H1 (cell line): ENCODE results near the gene TLCD3A. TPM values are rescaled to one million over a fixed set of nuclear protein-coding genes. Genes with fewer than 3 reads are reported as not detected.

Experiments
- CTCF ChIA-PET: fragments of 300-600 bp; sonication (Branson Sonifier 250); formaldehyde crosslinking; loops from one replicate; lab custom pipeline; 2021; ENCODE audit not compliant: partially characterized antibody; lab: Charles Lee
- POLR2A ChIA-PET: fragments of 300-600 bp; sonication (Branson Sonifier 250); formaldehyde crosslinking; loops from one replicate; lab custom pipeline; 2021; ENCODE audit warnings: inconsistent platforms; ENCODE audit not compliant: partially characterized antibody; lab: Charles Lee
- DNase-seq, 2 experiments: peaks; one replicate each; pipeline versions ENCODE4 v3.0.0 to v3.0.0-alpha.2; 2010 to 2022; ENCODE audit warnings: low spot score in 2 of 2, low read depth in 1 of 2, mixed read lengths in 1 of 2
- FAIRE-seq: peaks from 2 replicates; lab custom pipeline; 2011; peaks lifted over from hg19 to GRCh38; lab: Jason Lieb, UNC
- H2AFZ ChIP-seq: 2 replicates; pipeline ENCODE4 v1.8.1; 2012; ENCODE audit warnings: low read length, inconsistent platforms
- H2AK5ac ChIP-seq: 2 replicates; pipeline ENCODE4 v1.6.1; 2013; ENCODE audit warnings: low read depth, low read length
- H2BK120ac ChIP-seq: replicated peaks from 2 replicates; pipeline ENCODE3; 2013; ENCODE audit warnings: low read depth, low read length, inconsistent platforms
- H2BK12ac ChIP-seq: 2 replicates; pipeline ENCODE4 v1.6.1; 2013; ENCODE audit warnings: low read depth, low read length
- H2BK15ac ChIP-seq: 2 replicates; pipeline ENCODE4 v1.6.1; 2013; ENCODE audit warnings: low read length
- H2BK20ac ChIP-seq: 2 replicates; pipeline ENCODE4 v1.6.1; 2013; ENCODE audit warnings: low read length
- H2BK5ac ChIP-seq: 2 replicates; pipeline ENCODE4 v1.6.1; 2013; ENCODE audit warnings: low read depth, low read length
- H3K14ac ChIP-seq: 2 replicates; pipeline ENCODE4 v1.6.1; 2013; ENCODE audit warnings: inconsistent platforms; ENCODE audit not compliant: insufficient read length
- H3K18ac ChIP-seq: 2 replicates; pipeline ENCODE4 v1.6.1; 2013; ENCODE audit warnings: low read length; ENCODE audit errors: extremely low read depth
- H3K23ac ChIP-seq: 2 replicates; pipeline ENCODE4 v1.6.1; 2013; ENCODE audit warnings: inconsistent platforms; ENCODE audit not compliant: insufficient read length
- H3K23me2 ChIP-seq: 2 replicates; pipeline ENCODE4 v1.6.1; 2013; ENCODE audit warnings: low read depth, low read length
- H3K27ac ChIP-seq: 2 replicates; pipeline ENCODE4 v1.6.1; 2011; ENCODE audit warnings: low read depth, low read length, inconsistent platforms
- H3K27me3 ChIP-seq, 4 experiments: replicated peaks in 1 of 4; 1 replicate in 1 of 4; 2 replicates in 3 of 4; pipeline versions ENCODE4 v1.6.1 to v1.8.1; 2011 to 2013; ENCODE audit warnings: low read length in 3 of 4, mild to moderate bottlenecking in 3 of 4, inconsistent platforms in 2 of 4, mixed read lengths in 2 of 4, moderate library complexity in 1 of 4; ENCODE audit not compliant: control insufficient read depth in 3 of 4, insufficient read depth in 3 of 4; ENCODE audit errors: extremely low read depth in 1 of 4
- H3K36me3 ChIP-seq, 4 experiments: 2 replicates each; pipeline versions ENCODE4 v1.6.1 to v1.8.1; 2011 to 2013; ENCODE audit warnings: mild to moderate bottlenecking in 4 of 4, low read length in 3 of 4, moderate library complexity in 2 of 4, control low read depth in 1 of 4, inconsistent platforms in 1 of 4; ENCODE audit not compliant: insufficient read depth in 4 of 4, control insufficient read depth in 2 of 4
- H3K4ac ChIP-seq: replicated peaks from 2 replicates; pipeline ENCODE3; 2013; ENCODE audit warnings: low read length, low read depth, mixed read lengths, inconsistent platforms; ENCODE audit not compliant: insufficient read length
- H3K4me1 ChIP-seq, 4 experiments: replicated peaks in 1 of 4; 1 replicate in 1 of 4; 2 replicates in 3 of 4; pipeline versions ENCODE4 v1.6.1 to v1.8.1; 2011 to 2013; ENCODE audit warnings: low read length in 3 of 4, inconsistent platforms in 2 of 4, mixed read lengths in 1 of 4; ENCODE audit not compliant: insufficient read depth in 4 of 4, control insufficient read depth in 3 of 4
- H3K4me2 ChIP-seq, 2 experiments: 2 replicates each; pipeline versions ENCODE4 v1.6.1 to v1.8.1; 2011 to 2013; ENCODE audit warnings: low read depth in 2 of 2, low read length in 2 of 2, control low read depth in 1 of 2, inconsistent platforms in 1 of 2, mild to moderate bottlenecking in 1 of 2; ENCODE audit not compliant: insufficient read depth in 1 of 2
- H3K4me3 ChIP-seq, 4 experiments: fragments of 200-600, 300-600 bp in 1 of 4; sonication (generic), shearing (Covaris generic), sonication (Bioruptor Twin) in 1 of 4; 2 replicates each; pipeline versions ENCODE4 v1.5.1 to v1.8.1; 2011 to 2016; ENCODE audit warnings: low read length in 4 of 4, low read depth in 3 of 4, control low read depth in 2 of 4, inconsistent platforms in 2 of 4, mild to moderate bottlenecking in 2 of 4, mixed read lengths in 1 of 4, moderate library complexity in 1 of 4; ENCODE audit not compliant: insufficient read depth in 2 of 4; ENCODE audit errors: extremely low read depth in 1 of 4
- H3K56ac ChIP-seq: replicated peaks from 2 replicates; pipeline ENCODE3; 2013; ENCODE audit warnings: low read depth, mild to moderate bottlenecking, mixed read lengths, low read length, inconsistent platforms; ENCODE audit not compliant: insufficient read length
- H3K79me1 ChIP-seq: 2 replicates; pipeline ENCODE4 v1.6.1; 2013; ENCODE audit warnings: low read depth, low read length, control low read depth
- H3K79me2 ChIP-seq, 2 experiments: 2 replicates each; pipeline versions ENCODE4 v1.6.1 to v1.8.1; 2012 to 2013; ENCODE audit warnings: low read length in 2 of 2, mild to moderate bottlenecking in 2 of 2, inconsistent platforms in 1 of 2; ENCODE audit not compliant: insufficient read depth in 2 of 2, control insufficient read depth in 1 of 2
- H3K9ac ChIP-seq, 4 experiments: replicated peaks in 1 of 4; 1 replicate in 1 of 4; 2 replicates in 3 of 4; pipeline versions ENCODE4 v1.6.1 to v1.8.1; 2011 to 2013; ENCODE audit warnings: low read depth in 3 of 4, low read length in 3 of 4, control low read depth in 2 of 4, mild to moderate bottlenecking in 2 of 4, moderate library complexity in 2 of 4, inconsistent platforms in 1 of 4; ENCODE audit errors: extremely low read depth in 1 of 4
- H3K9me3 ChIP-seq, 2 experiments: 2 replicates each; pipeline versions ENCODE4 v1.6.1 to v1.8.1; 2012 to 2013; ENCODE audit warnings: mild to moderate bottlenecking in 2 of 2, moderate library complexity in 2 of 2, control low read depth in 1 of 2, inconsistent platforms in 1 of 2, low read depth in 1 of 2, low read length in 1 of 2, mixed read lengths in 1 of 2; ENCODE audit not compliant: insufficient read depth in 2 of 2
- H4K20me1 ChIP-seq, 2 experiments: replicated peaks in 1 of 2; 2 replicates each; pipeline versions ENCODE3 to v1.8.1; 2011 to 2013; ENCODE audit warnings: inconsistent platforms in 2 of 2, low read length in 2 of 2, mild to moderate bottlenecking in 1 of 2; ENCODE audit not compliant: insufficient read depth in 2 of 2, control insufficient read depth in 1 of 2
- H4K5ac ChIP-seq: 2 replicates; pipeline ENCODE4 v1.6.1; 2013; ENCODE audit warnings: low read length, low read depth, mixed read lengths, inconsistent platforms; ENCODE audit not compliant: insufficient read length
- H4K8ac ChIP-seq: 2 replicates; pipeline ENCODE4 v1.8.0; 2013; ENCODE audit warnings: mild to moderate bottlenecking, moderate library complexity, low read length, inconsistent platforms; ENCODE audit not compliant: insufficient read depth; ENCODE audit errors: extremely low read depth
- H4K91ac ChIP-seq: replicated peaks from 2 replicates; pipeline ENCODE3; 2013; ENCODE audit warnings: low read length, mixed read lengths, inconsistent platforms; ENCODE audit not compliant: insufficient read length
- ATF3 ChIP-seq: IDR thresholded peaks from 2 replicates; pipeline ENCODE4 v1.6.1; 2011; ENCODE audit warnings: low read depth, mild to moderate bottlenecking, low read length; ENCODE audit not compliant: insufficient read depth
- CBX5 ChIP-seq: fragments of 300-800, 300-1000 bp; sonication (generic); IDR thresholded peaks from 2 replicates; pipeline ENCODE4 v1.7.1; 2016; ENCODE audit warnings: antibody characterized with exemption, low read length, low read depth
- CHD2 ChIP-seq: IDR thresholded peaks from 2 replicates; pipeline ENCODE4 v1.6.1; 2012; ENCODE audit warnings: low read length, improper control_type of control experiment
- EP300 ChIP-seq, 2 experiments: IDR thresholded peaks; 1 replicate in 1 of 2; 2 replicates in 1 of 2; pipeline ENCODE4 v1.6.1; 2011 to 2012; ENCODE audit warnings: low read depth in 2 of 2, low read length in 2 of 2, mild to moderate bottlenecking in 2 of 2, borderline replicate concordance in 1 of 2, inconsistent platforms in 1 of 2, moderate library complexity in 1 of 2
- HDAC2 ChIP-seq, 2 experiments: fragments of 300-600 bp in 1 of 2; sonication (generic) in 1 of 2; IDR thresholded peaks; 2 replicates each; pipeline ENCODE4 v1.6.1; 2011 to 2012; ENCODE audit warnings: low read depth in 2 of 2, low read length in 2 of 2, mild to moderate bottlenecking in 2 of 2, moderate library complexity in 2 of 2, borderline replicate concordance in 1 of 2, inconsistent platforms in 1 of 2
- JUN ChIP-seq: IDR thresholded peaks from 2 replicates; pipeline ENCODE4 v1.6.1; 2011; ENCODE audit warnings: low read depth, mild to moderate bottlenecking, improper control_type of control experiment, low read length
- MAFK ChIP-seq: IDR thresholded peaks from 2 replicates; pipeline ENCODE4 v1.6.1; 2012; ENCODE audit warnings: low read depth, mild to moderate bottlenecking, improper control_type of control experiment, low read length
- NANOG ChIP-seq: IDR thresholded peaks from 2 replicates; pipeline ENCODE4 v1.6.1; 2011; ENCODE audit warnings: low read length, low read depth, mild to moderate bottlenecking, inconsistent platforms; ENCODE audit not compliant: insufficient read depth, poor library complexity, severe bottlenecking
- RXRA ChIP-seq: IDR thresholded peaks from 2 replicates; pipeline ENCODE4 v1.6.1; 2011; ENCODE audit warnings: low read depth, mild to moderate bottlenecking, low read length, moderate library complexity; ENCODE audit not compliant: insufficient read depth
- TEAD4 ChIP-seq: IDR thresholded peaks from 2 replicates; pipeline ENCODE4 v1.6.1; 2012; ENCODE audit warnings: low read depth, low read length, inconsistent platforms, mixed read lengths
- WGBS, 2 experiments: shearing (Covaris generic) in 1 of 2; methylation state at CpG; one replicate each; pipeline versions ENCODE4 v1.1.6 to v1.1.7; 2013 to 2015; ENCODE audit warnings: low lambda C conversion rate in 2 of 2, mixed read lengths in 2 of 2, inconsistent platforms in 1 of 2, low coverage in 1 of 2, missing lambda C conversion rate in 1 of 2; ENCODE audit not compliant: insufficient replicate concordance in 2 of 2, insufficient coverage in 1 of 2, insufficient read length in 1 of 2; ENCODE audit errors: extremely low coverage in 1 of 2, missing lambda C conversion rate in 1 of 2; 5-methylcytosine and 5-hydroxymethylcytosine counted together
- polyA plus RNA-seq, 7 experiments: library from polyadenylated mRNA; depleted of rRNA in 3 of 7; stranded (reverse) in 5 of 7; unstranded in 2 of 7; fragments of >200 nt in 5 of 7; fragments of 200-250 nt in 2 of 7; gene quantifications; 1 replicate in 5 of 7; 2 replicates in 1 of 7; 4 replicates in 1 of 7; pipeline versions ENCODE4 v1.2.1 to v1.2.3, GENCODE V29; 2011 to 2013; ENCODE audit warnings: missing spikeins in 2 of 7, mixed read lengths in 2 of 7
- total RNA-seq: library from RNA; stranded (reverse); fragmentation: NEBNext Ultra II Directional; extraction: Animal tissue kit (Norgen Biotek cat#: 25700); gene quantifications from 2 replicates; pipeline ENCODE4 v1.2.1, GENCODE V29; 2021

Gene TLCD3A
- total and polyA plus RNA-seq, 2 of the 8 experiments (the other 6 are each of a cell fraction or from before 2014, with no cell fraction given) = 26.1 to 48.8 TPM

DNA sequence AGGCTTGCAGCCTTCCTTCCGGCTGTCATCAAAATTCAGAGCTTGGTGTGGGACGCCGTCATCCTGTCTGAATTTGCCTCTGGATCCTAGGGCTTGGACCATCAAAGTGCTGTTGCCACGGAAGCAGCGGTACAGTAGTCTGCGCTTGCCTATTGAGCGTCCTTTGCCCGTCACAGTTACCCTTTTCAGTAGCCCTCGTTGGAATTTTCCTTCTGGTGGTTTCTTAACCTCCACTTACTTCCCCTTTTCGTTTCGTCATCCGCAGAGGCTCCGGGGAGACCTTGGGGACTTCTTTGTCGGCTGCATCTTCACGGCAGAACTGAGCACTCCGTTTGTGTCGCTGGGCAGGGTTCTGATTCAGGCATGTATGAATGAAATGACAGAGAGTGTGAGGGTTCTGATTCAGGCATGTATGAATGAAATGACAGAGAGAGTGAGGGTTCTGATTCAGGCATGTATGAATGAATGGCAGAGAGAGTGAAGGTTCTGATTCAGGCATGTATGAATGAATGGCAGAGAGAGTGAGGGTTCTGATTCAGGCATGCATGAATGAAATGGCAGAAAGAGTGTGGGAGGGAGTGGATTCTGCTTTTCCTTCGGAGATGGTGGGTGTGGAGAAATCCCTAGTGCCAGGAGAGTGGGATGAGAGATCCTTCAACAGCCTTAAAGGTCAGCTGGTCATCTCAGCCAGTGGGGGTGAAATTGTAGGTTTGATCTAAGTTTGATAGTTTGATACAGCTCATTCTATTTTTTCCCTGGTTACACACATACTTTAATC lies 8.0 kb downstream of the TLCD3A start:
- Histone ChIP-seq H3K79me2 (peaks cover 0 to 6% of the 10 kb centered on the region in 2 experiments; a peak in 2 of 4 replicates), H2BK120ac (no peak overlapping the region), H3K4me3 (no peak overlapping the region), H2BK12ac (no peak overlapping the region), H3K27ac (no peak overlapping the region), H2BK15ac (no peak overlapping the region), H2AFZ (no peak overlapping the region), H3K56ac (no peak overlapping the region), H3K36me3 (peaks cover 28 to 78% (median 36%) of the 10 kb centered on the region in 4 experiments), H3K9ac (no peak overlapping the region), H3K18ac (no peak overlapping the region), H3K23me2 (no peaks in the 10 kb centered on the region; the same call in 1 of the 2 replicates), H3K4ac (no peak overlapping the region), H2AK5ac (no peak overlapping the region), H4K91ac (no peak overlapping the region), H3K4me2 (no peak overlapping the region), H4K20me1 (peaks cover 5 to 29% of the 10 kb centered on the region in 2 experiments), H2BK5ac (no peak overlapping the region), H3K79me1 (peaks cover 9% of the 10 kb centered on the region), H3K14ac (no peak overlapping the region), H3K27me3 (no peaks in the 10 kb centered on the region), H4K8ac (no peak overlapping the region), H4K5ac (no peak overlapping the region), H3K9me3 (no peaks in the 10 kb centered on the region), H2BK20ac (no peak overlapping the region), H3K4me1 (no peaks in the 10 kb centered on the region), H3K23ac (no peak overlapping the region)
- no peak for DNase-seq
- FAIRE-seq = no peak
- ChIA-PET CTCF (no interaction called here), POLR2A (interaction anchor here (1.1 to 9.7 kb wide), 4 partner anchors 11 to 365 kb away, joined by 3 to 44 read pairs (median 4); partner anchors contain the start of gene GEMIN4)
- WGBS, 2 experiments = 95% methylated on average over 18 of the region's 18 CpGs; no CpG with 5 or more reads in 1 of the 2 experiments
- TF ChIP-seq MAFK = no peak
- TF ChIP-seq CBX5 = no peak
- no peak for TF ChIP-seq TEAD4
- no peak for TF ChIP-seq CHD2
- TF ChIP-seq RXRA = no peak
- no peak for TF ChIP-seq ATF3
- TF ChIP-seq JUN = no peak
- no peak for TF ChIP-seq NANOG
- TF ChIP-seq HDAC2 (IDR thresholded peaks at IDR 0.05; ENCODE audit: borderline replicate concordance in 1 of 2, low read depth in 2 of 2, low read length in 2 of 2) = no peak
- TF ChIP-seq EP300 (IDR thresholded peaks at IDR 0.05; ENCODE audit: borderline replicate concordance in 1 of 2, low read depth in 2 of 2, low read length in 2 of 2) = no peak
